Measurements from ENCODE around the gene CABP1.

Gene CABP1

DNA sequence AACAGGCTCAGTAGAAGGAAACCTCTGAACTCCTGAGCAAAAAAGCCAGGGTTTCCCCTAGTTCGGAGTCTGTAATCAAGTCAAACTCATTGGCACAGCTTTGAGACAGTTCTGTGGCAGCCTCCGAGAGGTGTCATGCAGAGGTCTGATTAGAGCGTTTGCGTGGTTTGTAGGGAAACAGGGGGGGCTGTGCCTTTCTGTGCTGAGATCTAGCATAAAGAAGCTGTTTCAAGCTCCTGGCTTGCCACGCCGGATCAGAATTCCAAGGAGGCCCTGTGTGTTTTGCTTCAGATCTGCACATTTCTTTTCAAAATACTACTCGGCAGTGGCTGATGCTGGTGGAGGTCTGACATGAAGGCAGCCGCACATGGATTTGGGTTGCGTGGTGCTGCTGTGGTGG lies 1.7 kb downstream of the CABP1 start:
- Histone ChIP-seq H2AFZ (ENCODE audit: low read length) (no peak overlapping the region), H3F3A (ENCODE audit: insufficient read depth, low read length) (no peaks in the 10 kb centered on the region), H3K9me3 (ENCODE audit: low read length) (no peaks in the 10 kb centered on the region), H3K9ac (ENCODE audit: low read length) (no peak overlapping the region), H3K4me1 (ENCODE audit: insufficient read depth, low read length, severe bottlenecking) (peaks cover 14% of the 10 kb centered on the region), H3K27me3 (ENCODE audit: insufficient read depth, low read length) (peaks cover 13% of the 10 kb centered on the region), H3K27ac (ENCODE audit: low read depth, low read length, poor library complexity, severe bottlenecking) (no peak overlapping the region), H3K36me3 (ENCODE audit: insufficient read depth, low read length) (no peaks in the 10 kb centered on the region), H4K20me1 (ENCODE audit: insufficient read depth, low read length) (no peaks in the 10 kb centered on the region), H3K79me2 (ENCODE audit: insufficient read depth, low read length) (no peaks in the 10 kb centered on the region), H3K4me3 (ENCODE audit: low read depth, low read length, poor library complexity, severe bottlenecking) (no peak overlapping the region), H3K4me2 (ENCODE audit: low read length) (no peak overlapping the region), H3K9me2 (ENCODE audit: low read depth, low read length) (no peaks in the 10 kb centered on the region)
- TF ChIP-seq, protein P1, sequence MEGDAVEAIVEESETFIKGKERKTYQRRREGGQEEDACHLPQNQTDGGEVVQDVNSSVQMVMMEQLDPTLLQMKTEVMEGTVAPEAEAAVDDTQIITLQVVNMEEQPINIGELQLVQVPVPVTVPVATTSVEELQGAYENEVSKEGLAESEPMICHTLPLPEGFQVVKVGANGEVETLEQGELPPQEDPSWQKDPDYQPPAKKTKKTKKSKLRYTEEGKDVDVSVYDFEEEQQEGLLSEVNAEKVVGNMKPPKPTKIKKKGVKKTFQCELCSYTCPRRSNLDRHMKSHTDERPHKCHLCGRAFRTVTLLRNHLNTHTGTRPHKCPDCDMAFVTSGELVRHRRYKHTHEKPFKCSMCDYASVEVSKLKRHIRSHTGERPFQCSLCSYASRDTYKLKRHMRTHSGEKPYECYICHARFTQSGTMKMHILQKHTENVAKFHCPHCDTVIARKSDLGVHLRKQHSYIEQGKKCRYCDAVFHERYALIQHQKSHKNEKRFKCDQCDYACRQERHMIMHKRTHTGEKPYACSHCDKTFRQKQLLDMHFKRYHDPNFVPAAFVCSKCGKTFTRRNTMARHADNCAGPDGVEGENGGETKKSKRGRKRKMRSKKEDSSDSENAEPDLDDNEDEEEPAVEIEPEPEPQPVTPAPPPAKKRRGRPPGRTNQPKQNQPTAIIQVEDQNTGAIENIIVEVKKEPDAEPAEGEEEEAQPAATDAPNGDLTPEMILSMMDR (IDR thresholded peaks at IDR 0.05; ENCODE audit: low read length) = no peak
- TF ChIP-seq EZH2 (IDR thresholded peaks at IDR 0.05; ENCODE audit: borderline replicate concordance, low read length) = no peak

DNA sequence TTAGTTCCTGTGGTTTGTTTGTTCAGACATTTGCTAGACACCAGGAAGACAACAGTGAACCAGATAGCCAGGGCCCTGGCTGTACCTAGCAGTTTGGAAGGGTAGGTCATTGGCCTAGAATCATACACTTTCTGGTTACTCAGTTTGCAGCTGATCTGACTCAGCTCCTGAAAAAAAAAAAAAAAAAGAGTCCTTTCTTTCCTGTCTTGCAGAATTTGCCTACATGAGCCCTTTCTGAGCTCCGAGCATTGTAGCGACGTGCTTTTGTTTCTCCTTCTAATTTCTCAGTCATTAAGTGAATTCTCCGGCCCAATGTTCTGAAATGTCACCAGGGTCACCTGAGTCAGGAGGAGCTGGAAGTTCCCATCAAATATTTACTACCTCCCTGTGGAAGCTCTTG lies 2.4 kb downstream of the CABP1 start:
- Histone ChIP-seq H3K9me3 (ENCODE audit: low read length) (no peaks in the 10 kb centered on the region), H3K9ac (ENCODE audit: low read length) (no peak overlapping the region), H3K36me3 (ENCODE audit: insufficient read depth, low read length) (no peaks in the 10 kb centered on the region), H3K4me1 (ENCODE audit: insufficient read depth, low read length, severe bottlenecking) (peaks cover 14% of the 10 kb centered on the region), H4K20me1 (ENCODE audit: insufficient read depth, low read length) (no peaks in the 10 kb centered on the region), H3K9me2 (ENCODE audit: low read depth, low read length) (no peaks in the 10 kb centered on the region), H3K4me3 (ENCODE audit: low read depth, low read length, poor library complexity, severe bottlenecking) (no peak overlapping the region), H3K27ac (ENCODE audit: low read depth, low read length, poor library complexity, severe bottlenecking) (no peak overlapping the region), H3F3A (ENCODE audit: insufficient read depth, low read length) (no peaks in the 10 kb centered on the region), H3K27me3 (ENCODE audit: insufficient read depth, low read length) (peaks cover 13% of the 10 kb centered on the region), H3K4me2 (ENCODE audit: low read length) (no peak overlapping the region), H3K79me2 (ENCODE audit: insufficient read depth, low read length) (no peaks in the 10 kb centered on the region), H2AFZ (ENCODE audit: low read length) (no peak overlapping the region)
- TF ChIP-seq, protein P1 (IDR thresholded peaks at IDR 0.05; ENCODE audit: low read length) = no peak
- no peak for TF ChIP-seq EZH2 (IDR thresholded peaks at IDR 0.05; ENCODE audit: borderline replicate concordance, low read length)

GRCh38 chr12:120643574-120643973 lies 3.1 kb downstream of the CABP1 start:
- H3K79me2 ChIP-seq (ENCODE audit: insufficient read depth, low read length) = no peaks in the 10 kb centered on the region
- H3F3A ChIP-seq (ENCODE audit: insufficient read depth, low read length) = no peaks in the 10 kb centered on the region
- H3K9me3 ChIP-seq (ENCODE audit: low read length) = no peaks in the 10 kb centered on the region
- H3K27me3 ChIP-seq (ENCODE audit: insufficient read depth, low read length) = peaks cover 13% of the 10 kb centered on the region
- H3K36me3 ChIP-seq (ENCODE audit: insufficient read depth, low read length) = no peaks in the 10 kb centered on the region
- no peak overlapping the region for H3K27ac ChIP-seq (ENCODE audit: low read depth, low read length, poor library complexity, severe bottlenecking)
- H3K4me1 ChIP-seq (ENCODE audit: insufficient read depth, low read length, severe bottlenecking) = peaks cover 14% of the 10 kb centered on the region
- H3K9me2 ChIP-seq (ENCODE audit: low read depth, low read length) = no peaks in the 10 kb centered on the region
- H3K4me3 ChIP-seq (ENCODE audit: low read depth, low read length, poor library complexity, severe bottlenecking) = no peak overlapping the region
- no peak overlapping the region for H2AFZ ChIP-seq (ENCODE audit: low read length)
- H3K9ac ChIP-seq (ENCODE audit: low read length) = no peak overlapping the region
- no peak for TF ChIP-seq EZH2 (IDR thresholded peaks at IDR 0.05; ENCODE audit: borderline replicate concordance, low read length)
- TF ChIP-seq, protein P1 (IDR thresholded peaks at IDR 0.05; ENCODE audit: low read length) = no peak
- no peaks in the 10 kb centered on the region for H4K20me1 ChIP-seq (ENCODE audit: insufficient read depth, low read length)
- H3K4me2 ChIP-seq (ENCODE audit: low read length) = no peak overlapping the region

All from OCI-LY1 (cell line).